Left lung (tissue), 10 donors: Measurements from ENCODE around the gene CLRN2. TPM values are rescaled to one million over a fixed set of nuclear protein-coding genes. Genes with fewer than 3 reads are reported as not detected.

Experiments used
- ATAC-seq: fragments of 200-7000 bp; cut with Tn5 transposase; one replicate; pipeline ENCODE4 v1.9.1; 2020; ENCODE audit warnings: moderate library complexity
- DNase-seq, 4 donors: peaks; one replicate each; pipeline ENCODE4 v3.0.0-alpha.2; 2013 to 2020
- H3K27ac ChIP-seq, 2 donors: fragments of 200-600 bp; sonication (generic) in 1 of 2; one replicate each; pipeline versions ENCODE4 v1.5.0 to v1.8.0; 2020 to 2021
- H3K27me3 ChIP-seq, 2 donors: fragments of 200-600 bp; sonication (generic) in 1 of 2; one replicate each; pipeline versions ENCODE4 v1.5.0 to v1.8.0; 2020 to 2021
- H3K36me3 ChIP-seq, 2 donors: fragments of 200-600 bp; sonication (generic) in 1 of 2; one replicate each; pipeline versions ENCODE4 v1.5.0 to v1.8.0; 2020 to 2021
- H3K4me1 ChIP-seq, 2 donors: fragments of 200-600 bp; one replicate each; pipeline ENCODE4 v1.8.0; 2021
- H3K4me3 ChIP-seq, 2 donors: fragments of 200-600 bp; sonication (generic) in 1 of 2; one replicate each; pipeline versions ENCODE4 v1.5.0 to v1.8.0; 2020 to 2021; ENCODE audit warnings: mild to moderate bottlenecking in 1 of 2
- H3K9me3 ChIP-seq, 2 donors: fragments of 200-600 bp; sonication (generic) in 1 of 2; one replicate each; pipeline versions ENCODE4 v1.5.0 to v1.8.0; 2020 to 2021
- intact Hi-C, 2 donors: fragments of 100-400 bp; cut with DNase I; formaldehyde crosslinking; loops; one replicate each; pipeline versions ENCODE4 v1.11.2 to v1.14.2; 2022
- polyA plus RNA-seq, 6 donors: library from polyadenylated mRNA; unstranded; fragments of 120-200 nt; gene quantifications; one replicate each; pipeline ENCODE4 v1.2.1, GENCODE V29; 2013; ENCODE audit not compliant: insufficient read length in 6 of 6
- total RNA-seq, 2 donors: library from RNA; stranded (reverse); fragmentation: NEBNext Ultra II Directional; extraction: Animal tissue kit (Norgen Biotek cat#: 25700); gene quantifications; one replicate each; pipeline ENCODE4 v1.2.1, GENCODE V29; 2021
- TF ChIP-seq, protein P1 (sequence below), 2 donors: fragments of 200-600 bp; sonication (generic) in 1 of 2; IDR thresholded peaks; one replicate each; pipeline versions ENCODE4 v1.5.0 to v1.8.0; 2021; ENCODE audit warnings: antibody characterized with exemption in 2 of 2
- donor health status: DM: no; HTN: yes; CAD: no.
- donor health status: DM: no; HTN: no; CAD: no.

Gene CLRN2
- total and polyA plus RNA-seq, 8 donors = 0.20 TPM; not detected in 7

DNA sequence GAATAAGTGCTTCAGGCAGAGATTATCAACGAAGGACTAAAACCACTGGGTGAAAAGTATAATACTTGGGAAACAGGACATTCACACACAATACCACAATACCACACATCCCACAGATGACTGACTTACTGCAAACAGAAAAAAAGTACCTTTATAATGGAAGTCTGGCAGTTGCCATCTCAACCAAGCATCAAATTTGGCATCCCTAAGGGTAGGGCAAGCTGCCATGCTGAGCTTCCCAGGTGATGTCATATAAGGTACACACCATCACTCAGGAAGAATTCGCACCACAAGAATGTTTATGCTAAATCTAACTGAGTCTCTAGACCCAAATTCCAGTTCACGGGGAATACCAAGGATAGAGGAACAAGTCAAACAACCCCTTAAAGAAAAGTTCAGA, 12.2 kb upstream of the CLRN2 start:
- Histone ChIP-seq H3K27ac (no peak overlapping the region), H3K9me3 (no peaks in the 10 kb centered on the region), H3K4me1 (no peaks in the 10 kb centered on the region), H3K36me3 (peaks cover 0 to 83% of the 10 kb centered on the region in 2 donors), H3K4me3 (no peak overlapping the region), H3K27me3 (no peaks in the 10 kb centered on the region)
- ATAC-seq = no peak
- TF ChIP-seq, protein P1, sequence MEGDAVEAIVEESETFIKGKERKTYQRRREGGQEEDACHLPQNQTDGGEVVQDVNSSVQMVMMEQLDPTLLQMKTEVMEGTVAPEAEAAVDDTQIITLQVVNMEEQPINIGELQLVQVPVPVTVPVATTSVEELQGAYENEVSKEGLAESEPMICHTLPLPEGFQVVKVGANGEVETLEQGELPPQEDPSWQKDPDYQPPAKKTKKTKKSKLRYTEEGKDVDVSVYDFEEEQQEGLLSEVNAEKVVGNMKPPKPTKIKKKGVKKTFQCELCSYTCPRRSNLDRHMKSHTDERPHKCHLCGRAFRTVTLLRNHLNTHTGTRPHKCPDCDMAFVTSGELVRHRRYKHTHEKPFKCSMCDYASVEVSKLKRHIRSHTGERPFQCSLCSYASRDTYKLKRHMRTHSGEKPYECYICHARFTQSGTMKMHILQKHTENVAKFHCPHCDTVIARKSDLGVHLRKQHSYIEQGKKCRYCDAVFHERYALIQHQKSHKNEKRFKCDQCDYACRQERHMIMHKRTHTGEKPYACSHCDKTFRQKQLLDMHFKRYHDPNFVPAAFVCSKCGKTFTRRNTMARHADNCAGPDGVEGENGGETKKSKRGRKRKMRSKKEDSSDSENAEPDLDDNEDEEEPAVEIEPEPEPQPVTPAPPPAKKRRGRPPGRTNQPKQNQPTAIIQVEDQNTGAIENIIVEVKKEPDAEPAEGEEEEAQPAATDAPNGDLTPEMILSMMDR (IDR thresholded peaks at IDR 0.05) = no peak
- intact Hi-C loops = no loop called here
- no peak for DNase-seq

DNA sequence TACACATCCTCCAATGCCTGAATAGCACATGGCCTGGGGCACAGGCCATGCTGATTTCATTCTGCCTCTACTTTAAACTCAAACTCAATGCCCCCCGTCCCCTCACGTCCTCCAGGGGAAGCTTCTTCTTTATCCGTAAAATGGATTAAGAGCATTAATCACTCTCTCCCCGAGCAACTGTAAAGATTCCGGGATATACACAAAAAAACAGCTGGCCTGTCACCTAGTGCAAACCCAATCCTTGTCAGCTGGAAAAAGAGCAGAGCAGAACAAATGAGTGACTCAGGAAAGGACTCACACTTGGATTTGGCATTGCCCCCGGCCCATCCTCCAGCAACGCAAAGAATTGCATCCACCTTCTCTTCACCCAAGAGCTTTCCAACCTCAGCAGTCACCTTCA, 10.9 kb upstream of the CLRN2 start:
- H3K4me1 ChIP-seq = no peaks in the 10 kb centered on the region
- H3K27ac ChIP-seq = no peak overlapping the region
- no peak for DNase-seq
- intact Hi-C loops = no loop called here
- peaks cover 0 to 83% of the 10 kb centered on the region in 2 donors for H3K36me3 ChIP-seq
- H3K4me3 ChIP-seq = no peak overlapping the region
- ATAC-seq = no peak
- no peaks in the 10 kb centered on the region for H3K27me3 ChIP-seq
- no peaks in the 10 kb centered on the region for H3K9me3 ChIP-seq
- TF ChIP-seq, protein P1 (IDR thresholded peaks at IDR 0.05) = no peak

DNA sequence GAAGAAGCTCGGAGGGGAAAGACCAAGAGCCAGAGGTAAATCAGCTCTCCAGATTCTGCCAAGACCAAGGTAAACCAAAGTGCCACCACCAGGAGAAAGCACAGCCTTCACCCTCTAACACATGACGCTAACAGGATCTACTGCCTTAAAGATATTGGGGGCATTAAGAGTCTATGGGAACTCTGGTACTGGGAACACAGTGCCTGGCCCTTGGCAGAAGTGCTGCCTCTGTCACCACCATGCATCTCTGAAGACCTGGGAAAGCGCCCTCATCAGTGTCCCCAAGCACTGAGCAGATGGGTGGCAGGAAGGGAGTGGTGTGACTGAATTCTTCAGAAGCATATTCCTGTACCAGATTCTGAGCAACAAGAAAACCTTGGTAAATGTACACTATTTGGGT, 4.4 kb upstream of the CLRN2 start:
- Histone ChIP-seq H3K4me3 (peak overlapping the region; percentile 64 to 77), H3K4me1 (peaks cover 6 to 27% of the 10 kb centered on the region in 2 donors), H3K27me3 (no peaks in the 10 kb centered on the region), H3K9me3 (no peaks in the 10 kb centered on the region), H3K27ac (no peak overlapping the region), H3K36me3 (peaks cover 0 to 37% of the 10 kb centered on the region in 2 donors)
- ATAC-seq (no peak), DNase-seq (no peak)
- TF ChIP-seq, protein P1 (IDR thresholded peaks at IDR 0.05) = no peak
- intact Hi-C loops = no loop called here

DNA sequence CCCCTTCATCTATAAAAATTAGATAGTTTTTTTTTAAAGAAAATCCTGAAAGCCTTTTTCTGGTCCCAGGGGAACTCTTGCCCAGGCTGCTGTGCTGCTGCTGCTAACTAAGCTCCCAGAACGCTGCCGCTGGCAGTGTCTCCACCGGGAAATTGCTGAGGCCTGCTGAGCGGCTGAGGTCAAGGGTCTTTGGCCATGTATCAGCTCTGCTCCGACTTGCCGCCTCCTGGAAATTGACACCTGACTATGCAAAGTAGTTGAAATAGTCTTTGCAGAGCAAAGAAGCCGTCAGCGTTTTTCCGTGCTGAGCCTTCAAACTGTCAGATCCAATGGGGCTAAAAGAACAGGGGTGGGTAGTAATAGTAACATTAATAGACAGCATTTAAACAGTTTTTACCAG, 3.9 kb upstream of the CLRN2 start:
- peak overlapping the region; percentile 64 to 77 for H3K4me3 ChIP-seq
- peaks cover 0 to 32% of the 10 kb centered on the region in 2 donors for H3K36me3 ChIP-seq
- intact Hi-C loops = no loop called here
- H3K27me3 ChIP-seq = no peaks in the 10 kb centered on the region
- no peaks in the 10 kb centered on the region for H3K9me3 ChIP-seq
- H3K27ac ChIP-seq = peak overlapping the region in 1 of 2 donors; percentile 51
- H3K4me1 ChIP-seq = peaks cover 6 to 27% of the 10 kb centered on the region in 2 donors
- ATAC-seq = peak; percentile 47
- TF ChIP-seq, protein P1 (IDR thresholded peaks at IDR 0.05) = no peak
- DNase-seq = peak in 3 of 4 donors; percentile 13 to 48 (median 18)

DNA sequence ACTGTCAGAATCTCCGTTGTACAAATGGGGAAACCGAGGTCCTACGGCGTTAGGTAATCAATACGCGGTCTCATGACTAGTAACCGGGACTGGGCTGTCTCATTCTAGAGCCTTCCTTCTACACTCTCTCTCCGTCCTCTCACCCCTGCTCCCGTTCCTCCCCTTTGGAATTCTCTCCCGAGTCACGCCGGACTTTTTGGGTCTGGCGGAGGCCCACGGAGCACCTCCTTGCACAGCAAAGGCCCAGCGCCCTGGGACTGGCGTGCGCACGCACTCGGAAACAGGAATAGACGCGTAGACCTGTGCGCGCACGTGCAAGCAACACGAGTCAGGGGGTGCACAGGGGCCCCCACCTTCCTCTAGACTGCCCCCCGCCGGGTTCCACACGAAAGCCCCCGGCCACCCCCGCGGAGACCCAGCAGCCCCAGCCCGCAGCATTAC, 3.4 kb upstream of the CLRN2 start:
- TF ChIP-seq, protein P1 (IDR thresholded peaks at IDR 0.05) = no peak
- DNase-seq (peak; percentile 36 to 89 (median 48)), ATAC-seq (peak; percentile 68)
- H3K4me3 ChIP-seq = peak overlapping the region; percentile 64 to 77
- H3K4me1 ChIP-seq = peaks cover 6 to 27% of the 10 kb centered on the region in 2 donors
- H3K27ac ChIP-seq = peak overlapping the region; percentile 51 to 76
- H3K36me3 ChIP-seq = peaks cover 0 to 29% of the 10 kb centered on the region in 2 donors
- no peaks in the 10 kb centered on the region for H3K27me3 ChIP-seq
- H3K9me3 ChIP-seq = no peaks in the 10 kb centered on the region
- intact Hi-C loops = no loop called here
